Posterior cingulate gyrus (tissue), 11 donors: Measurements from ENCODE around the gene MAP3K20.
"Not testable (repeated sequence)": the region's sequence is repeated elsewhere in the genome, so short reads cannot be mapped to it uniquely, and the experiment has no call there.

ENCODE experiments used
- DNase-seq, 10 donors: peaks; one replicate each; pipeline versions ENCODE4 v3.0.0 to v3.0.0-alpha.2; 2020 to 2021; ENCODE audit warnings: mixed read lengths in 3 of 10
- intact Hi-C: fragments of 100-400 bp; cut with DNase I; formaldehyde crosslinking; loops from one replicate; pipeline ENCODE4 v1.15.1; 2023

MAP3K20 gene

DNA sequence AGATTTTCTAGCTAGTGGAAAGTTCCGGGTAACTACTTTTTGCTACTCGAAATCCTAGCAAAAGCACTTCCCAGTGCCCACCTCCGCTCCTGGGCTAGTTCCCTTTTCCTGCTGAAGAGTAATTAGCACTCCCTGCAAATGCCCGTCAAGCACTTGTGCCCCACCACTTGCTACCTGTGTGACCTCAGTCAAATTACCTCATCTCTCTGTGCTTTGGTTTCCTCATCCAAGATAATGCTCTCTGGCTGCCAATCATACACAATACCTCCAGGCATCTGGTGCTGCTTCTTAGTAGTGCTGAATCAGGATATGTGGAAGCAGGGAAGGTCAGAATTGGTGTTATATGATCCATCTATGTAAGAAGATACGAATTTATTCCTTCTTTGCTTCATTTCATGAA is 176.9 kb downstream of the MAP3K20 start:
- no peak for DNase-seq
- intact Hi-C loops = no loop called here

GRCh38 chr2:173254659-173255058 is 179.0 kb downstream of the MAP3K20 start:
- intact Hi-C loops = no loop called here

GRCh38 chr2:173258701-173259100 is 183.1 kb downstream of the MAP3K20 start:
- intact Hi-C loops = no loop called here
- DNase-seq = no peak

More at GRCh38 chr2:173254659-173255058, 179.0 kb downstream of the MAP3K20 start:
- no peak for DNase-seq

- DNase-seq, intact Hi-C loops: not testable (repeated sequence)
Observed at GRCh38 chr2:173262356-173262755, 186.7 kb downstream of the MAP3K20 start.

DNA sequence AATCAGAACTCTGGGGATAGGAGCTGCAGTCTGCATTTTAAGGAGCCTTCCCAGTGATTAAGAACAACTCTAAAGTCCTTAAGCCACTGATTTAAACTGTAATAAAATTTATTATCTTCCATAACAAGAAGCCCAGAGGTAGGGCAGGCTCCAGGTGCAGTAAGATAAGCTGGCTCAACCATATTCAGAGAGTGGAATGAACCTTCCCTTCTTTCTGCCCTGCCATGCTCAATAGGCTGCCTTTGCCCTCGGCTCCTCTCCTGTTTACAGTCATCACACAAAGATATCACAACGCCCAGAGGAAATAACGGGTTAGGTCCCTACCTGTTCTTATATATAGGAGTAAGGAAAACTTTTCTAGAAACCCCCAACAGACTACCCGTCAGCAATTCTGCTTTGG is 188.5 kb downstream of the MAP3K20 start:
- intact Hi-C loops = no loop called here

GRCh38 chr2:173264603-173265366 is 189.1 kb downstream of the MAP3K20 start:
- DNase-seq = no peak
- intact Hi-C loops = no loop called here

More for the DNA sequence above, 188.5 kb downstream of the MAP3K20 start:
- no peak for DNase-seq

DNA sequence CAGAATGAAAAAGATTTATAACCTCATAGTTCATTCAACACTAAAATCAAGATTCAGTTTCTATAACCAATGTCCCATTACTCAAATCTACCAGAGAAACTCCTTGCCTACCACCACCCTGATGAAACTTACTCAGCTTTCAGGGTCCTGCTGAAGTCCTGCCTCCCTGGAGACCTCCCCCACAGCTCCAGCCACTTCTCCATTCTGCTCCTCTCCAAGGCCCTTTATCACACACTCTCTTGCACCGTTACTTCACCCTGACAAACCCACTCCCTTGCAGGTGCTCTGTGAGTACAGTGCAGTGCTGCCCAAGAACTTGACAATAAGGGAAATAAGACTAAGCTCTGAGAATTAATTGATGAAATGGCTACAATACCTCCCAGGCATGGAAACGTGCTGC is 195.5 kb downstream of the MAP3K20 start:
- intact Hi-C loops = no loop called here
- DNase-seq = no peak

- no peak for DNase-seq
- intact Hi-C loops = no loop called here
Observed at GRCh38 chr2:173271825-173272224, 196.2 kb downstream of the MAP3K20 start.

DNA sequence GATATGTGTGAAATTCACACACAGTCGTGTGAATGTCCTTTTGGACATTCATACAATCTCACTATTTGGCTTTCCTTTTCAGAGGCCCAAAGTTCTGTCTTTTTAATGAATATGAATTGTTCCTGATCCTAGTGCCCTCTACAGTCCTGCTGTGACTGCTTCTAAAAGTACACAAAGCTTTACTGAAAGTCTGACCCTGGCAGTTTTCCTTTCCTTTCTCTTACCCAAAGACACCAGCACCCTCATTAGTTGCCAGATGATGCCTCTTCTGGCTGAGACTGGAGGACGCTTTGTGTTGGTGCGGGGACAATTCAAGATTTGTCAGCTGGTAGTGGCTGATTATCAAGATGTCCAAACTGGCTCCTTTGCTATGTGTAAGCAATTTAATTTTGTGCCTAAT is 197.2 kb downstream of the MAP3K20 start:
- intact Hi-C loops = no loop called here
- no peak for DNase-seq

DNA sequence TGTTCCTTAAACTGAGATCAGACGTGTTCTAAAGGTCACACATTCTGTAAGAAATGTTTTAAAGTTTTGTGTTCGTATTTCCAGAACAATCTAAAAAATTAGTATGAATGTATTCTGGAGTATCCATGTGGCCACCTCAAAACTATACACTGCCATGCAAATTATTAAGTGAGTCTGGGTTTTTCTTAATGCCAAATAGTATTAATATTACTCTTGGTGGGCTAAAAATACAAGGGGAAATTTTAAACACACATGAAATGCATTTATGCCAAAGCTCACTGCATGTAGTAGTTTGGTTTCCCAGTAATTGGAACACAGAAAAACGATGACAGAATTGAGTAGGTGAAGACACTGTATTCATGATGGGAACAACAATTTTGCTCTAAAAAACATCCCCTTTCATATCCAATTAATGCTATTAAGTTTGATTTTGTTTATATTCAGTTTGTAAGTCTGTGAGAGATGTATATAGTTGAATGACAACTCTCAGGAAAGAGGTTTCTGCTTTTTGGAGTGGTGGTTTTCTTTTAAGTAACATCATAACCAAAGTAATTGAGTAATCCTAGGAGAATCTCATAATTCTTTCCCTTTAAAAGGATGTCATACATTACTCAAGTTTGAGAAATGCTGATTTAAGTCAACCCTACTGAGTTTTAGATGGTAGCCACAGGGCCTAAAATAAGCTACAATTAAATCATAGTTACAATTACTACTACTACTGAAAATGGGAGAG is 203.3 kb downstream of the MAP3K20 start:
- DNase-seq = no peak
- intact Hi-C loops = no loop called here

DNA sequence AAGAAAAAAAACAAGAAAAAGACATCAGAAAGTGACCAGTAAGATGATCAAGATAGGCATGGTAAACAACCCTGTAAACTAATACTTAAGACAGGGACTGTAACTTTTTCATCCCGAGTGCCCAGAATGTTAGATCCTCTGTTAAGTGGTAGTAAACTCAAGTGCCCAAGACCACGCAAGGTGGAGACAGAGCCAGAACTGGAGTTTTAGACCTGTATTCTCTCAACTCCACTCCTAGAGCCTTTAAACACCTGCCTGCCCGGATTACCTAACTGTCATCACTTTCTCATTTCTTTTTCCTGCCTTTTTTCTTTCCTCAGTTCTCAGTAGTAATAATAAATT is 203.9 kb downstream of the MAP3K20 start:
- intact Hi-C loops = no loop called here
- no peak for DNase-seq

DNA sequence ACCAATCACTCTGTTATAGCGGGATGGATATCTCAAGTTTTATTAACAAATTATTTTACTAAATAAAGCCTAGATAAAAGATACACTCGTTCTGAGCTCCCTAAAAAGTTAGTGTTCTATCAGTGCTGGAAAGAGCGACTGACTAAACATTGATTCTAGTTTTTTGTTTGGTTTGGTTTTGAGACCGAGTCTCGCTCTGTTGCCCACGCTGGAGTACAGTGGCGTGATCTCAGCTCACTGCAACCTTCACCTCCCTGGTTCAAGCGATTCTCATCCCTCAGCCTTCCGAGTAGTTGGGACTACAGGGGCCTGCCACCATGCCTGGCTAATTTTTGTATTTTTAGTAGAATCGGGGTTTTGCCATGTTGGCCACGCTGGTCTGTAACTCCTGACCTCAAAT is 205.2 kb downstream of the MAP3K20 start:
- intact Hi-C loops = no loop called here
- no peak for DNase-seq

DNA sequence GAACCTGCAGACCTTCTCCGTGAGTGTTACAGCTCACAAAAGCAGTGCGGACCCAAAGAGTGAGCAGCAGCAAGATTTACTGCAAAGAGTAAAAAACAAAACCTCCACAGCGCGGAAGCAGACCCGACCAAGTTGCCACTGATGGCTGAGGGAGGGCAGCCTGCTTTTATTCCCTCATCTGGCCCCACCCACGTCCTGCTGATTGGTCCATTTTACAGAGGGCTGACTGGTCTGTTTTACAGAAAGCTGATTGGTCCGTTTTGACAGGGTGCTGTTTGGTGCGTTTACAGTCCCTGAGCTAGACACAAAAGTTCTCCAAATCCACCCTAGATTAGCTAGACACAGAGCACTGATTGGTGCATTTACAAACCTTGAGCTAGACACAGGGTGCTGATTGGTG is 206.3 kb downstream of the MAP3K20 start:
- intact Hi-C loops, DNase-seq: not testable (repeated sequence)

- intact Hi-C loops = no loop called here
- DNase-seq = no peak
Observed at GRCh38 chr2:173282795-173283545, 207.3 kb downstream of the MAP3K20 start.

GRCh38 chr2:173286153-173286809 is 210.6 kb downstream of the MAP3K20 start:
- intact Hi-C loops = no loop called here
- DNase-seq = no peak

- intact Hi-C loops = no loop called here
- no peak for DNase-seq
Observed at GRCh38 chr2:173287594-173287993, 211.9 kb downstream of the MAP3K20 start.

DNA sequence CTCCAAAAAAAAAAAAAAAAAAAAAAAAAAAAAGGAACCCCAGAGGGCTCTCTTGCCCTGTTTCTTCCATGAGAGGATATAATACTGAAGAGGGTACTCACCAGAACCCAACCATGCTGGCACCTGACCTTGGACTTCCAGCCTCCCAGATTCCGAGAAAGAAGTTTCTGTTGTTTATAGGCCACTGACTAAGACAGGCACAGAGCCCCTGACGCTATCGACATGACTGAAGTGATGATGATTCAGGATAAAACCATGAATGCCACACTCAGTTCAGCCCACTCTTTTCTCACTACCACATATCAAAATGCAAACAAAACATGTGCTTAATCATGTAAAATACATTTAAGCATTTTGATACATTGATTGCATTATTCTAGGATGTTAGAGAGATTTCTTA is 212.9 kb downstream of the MAP3K20 start:
- intact Hi-C loops = no loop called here
- no peak for DNase-seq

GRCh38 chr2:173290046-173290445 is 214.4 kb downstream of the MAP3K20 start:
- intact Hi-C loops = no loop called here
- DNase-seq = no peak

GRCh38 chr2:173290518-173290917 is 214.9 kb downstream of the MAP3K20 start:
- intact Hi-C loops = no loop called here
- DNase-seq = no peak

DNA sequence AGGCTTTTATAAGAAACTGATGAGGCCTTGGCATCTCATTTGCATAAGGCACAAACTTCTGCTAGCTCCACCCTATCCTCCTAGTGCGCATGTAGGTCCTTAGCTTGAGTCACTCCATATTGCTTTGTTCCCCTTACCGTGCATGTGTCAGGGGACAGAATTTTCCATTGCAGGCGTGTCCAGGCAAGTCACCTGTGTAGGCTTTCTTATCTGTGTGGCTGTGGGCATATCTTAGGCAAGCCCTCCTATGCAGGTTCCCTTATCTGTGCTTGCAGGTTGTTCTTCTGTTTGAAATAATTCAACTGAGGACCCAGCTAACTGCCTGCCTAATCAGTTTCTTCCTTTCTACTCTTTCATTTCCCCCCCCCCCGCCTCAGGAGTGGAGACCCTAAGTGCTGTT is 215.8 kb downstream of the MAP3K20 start:
- intact Hi-C loops = no loop called here
- DNase-seq = no peak

GRCh38 chr2:173296235-173296634 is 220.6 kb downstream of the MAP3K20 start:
- intact Hi-C loops = no loop called here
- DNase-seq = no peak
